Suprapubic skin (tissue), 3 donors: ENCODE results near the gene NKX2-1.

Experiments used
- EP300 ChIP-seq: sonication (generic); formaldehyde crosslinking; IDR thresholded peaks from one replicate; pipeline ENCODE4 v1.6.1; 2017; ENCODE audit warnings: antibody characterized with exemption
- POLR2A ChIP-seq, 2 donors: fragments of 450-650 bp; IDR thresholded peaks; one replicate each; pipeline ENCODE4 v1.6.1; 2017; ENCODE audit warnings: antibody characterized with exemption in 2 of 2, mild to moderate bottlenecking in 2 of 2, moderate library complexity in 2 of 2
- TF ChIP-seq, protein P1 (sequence below), 2 donors: fragments of 200-600 bp in 1 of 2; fragments of 450-650 bp in 1 of 2; sonication (generic) in 1 of 2; IDR thresholded peaks; one replicate each; pipeline ENCODE4 v1.5.1; 2016 to 2019; ENCODE audit warnings: antibody characterized with exemption in 2 of 2, mild to moderate bottlenecking in 1 of 2, moderate library complexity in 1 of 2

GRCh38 chr14:36504771-36505175, 15.3 kb downstream of the NKX2-1 start:
- TF ChIP-seq EP300: no peak
- TF ChIP-seq, protein P1, sequence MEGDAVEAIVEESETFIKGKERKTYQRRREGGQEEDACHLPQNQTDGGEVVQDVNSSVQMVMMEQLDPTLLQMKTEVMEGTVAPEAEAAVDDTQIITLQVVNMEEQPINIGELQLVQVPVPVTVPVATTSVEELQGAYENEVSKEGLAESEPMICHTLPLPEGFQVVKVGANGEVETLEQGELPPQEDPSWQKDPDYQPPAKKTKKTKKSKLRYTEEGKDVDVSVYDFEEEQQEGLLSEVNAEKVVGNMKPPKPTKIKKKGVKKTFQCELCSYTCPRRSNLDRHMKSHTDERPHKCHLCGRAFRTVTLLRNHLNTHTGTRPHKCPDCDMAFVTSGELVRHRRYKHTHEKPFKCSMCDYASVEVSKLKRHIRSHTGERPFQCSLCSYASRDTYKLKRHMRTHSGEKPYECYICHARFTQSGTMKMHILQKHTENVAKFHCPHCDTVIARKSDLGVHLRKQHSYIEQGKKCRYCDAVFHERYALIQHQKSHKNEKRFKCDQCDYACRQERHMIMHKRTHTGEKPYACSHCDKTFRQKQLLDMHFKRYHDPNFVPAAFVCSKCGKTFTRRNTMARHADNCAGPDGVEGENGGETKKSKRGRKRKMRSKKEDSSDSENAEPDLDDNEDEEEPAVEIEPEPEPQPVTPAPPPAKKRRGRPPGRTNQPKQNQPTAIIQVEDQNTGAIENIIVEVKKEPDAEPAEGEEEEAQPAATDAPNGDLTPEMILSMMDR (IDR thresholded peaks at IDR 0.05): no peak
- no peak for TF ChIP-seq POLR2A (IDR thresholded peaks at IDR 0.05)
